Measurements from ENCODE around the gene MPPED1.

Gene MPPED1

DNA sequence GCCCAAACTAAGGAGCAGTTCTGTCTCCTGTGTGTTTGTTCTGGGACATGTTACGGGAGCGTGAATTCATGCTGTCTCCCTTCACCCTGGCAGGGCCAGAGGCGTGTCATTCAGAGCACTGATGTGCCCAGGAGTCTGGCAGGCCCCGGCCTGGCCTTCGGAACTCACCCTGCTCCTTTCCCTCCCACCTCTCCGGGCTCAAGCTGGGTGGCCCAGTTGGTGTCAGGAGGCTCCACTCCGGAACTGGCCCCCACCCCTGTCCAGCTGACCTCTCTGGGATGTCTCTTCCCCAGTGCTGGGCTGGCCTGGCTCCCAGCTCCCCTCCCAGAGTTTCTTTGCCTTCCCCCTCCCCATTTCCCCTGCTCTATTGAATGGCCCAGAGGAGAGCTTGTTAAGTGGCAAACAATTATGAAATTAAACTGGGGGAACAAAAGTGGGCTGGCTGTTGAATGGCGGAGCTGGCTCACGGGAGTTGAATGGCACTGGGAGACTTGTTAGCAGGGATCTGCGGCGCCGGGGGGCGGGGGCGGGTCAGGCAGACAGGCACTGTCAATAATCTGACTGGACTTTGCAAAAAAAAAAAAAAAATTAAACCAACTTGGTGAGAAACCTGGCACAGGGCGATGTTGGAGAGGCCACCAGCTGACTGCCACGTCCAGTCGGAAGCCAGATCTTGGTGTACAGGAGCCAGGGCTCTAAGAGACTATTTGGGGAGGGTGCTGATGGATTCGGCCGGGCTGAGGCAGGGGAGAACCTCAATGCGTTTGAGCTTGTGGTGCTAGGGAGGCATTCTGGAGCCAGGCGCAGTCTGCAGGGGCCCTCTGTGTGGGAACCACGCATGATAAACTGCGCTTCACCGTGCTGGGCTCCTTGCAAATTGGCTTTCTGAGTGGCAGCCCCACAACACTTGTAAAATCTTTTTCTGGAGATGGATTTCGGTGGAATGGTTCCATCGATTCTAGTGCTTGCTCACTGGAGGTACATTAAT, 1.3 kb downstream of the MPPED1 start:
- DNase-seq, result no peak

DNA sequence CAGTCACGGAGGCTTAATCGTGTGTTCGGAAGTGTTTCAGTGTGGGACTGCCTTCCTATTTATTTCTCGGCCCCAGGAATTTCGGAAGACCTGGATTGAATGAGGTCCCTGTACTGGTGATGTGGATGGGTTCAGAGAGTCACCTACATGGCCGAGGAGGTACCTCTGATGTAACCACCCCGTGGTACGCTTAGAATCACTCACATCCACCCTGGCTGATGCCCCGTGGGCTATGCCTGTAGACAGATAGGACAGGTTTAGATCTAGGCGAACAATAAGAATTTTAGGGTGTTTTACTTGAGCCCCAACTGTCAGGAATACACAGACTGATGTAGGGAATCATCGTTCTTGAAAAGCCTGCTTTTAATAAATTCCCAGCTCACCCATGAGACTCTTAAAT, 2.0 kb downstream of the MPPED1 start:
- no peak for DNase-seq

DNA sequence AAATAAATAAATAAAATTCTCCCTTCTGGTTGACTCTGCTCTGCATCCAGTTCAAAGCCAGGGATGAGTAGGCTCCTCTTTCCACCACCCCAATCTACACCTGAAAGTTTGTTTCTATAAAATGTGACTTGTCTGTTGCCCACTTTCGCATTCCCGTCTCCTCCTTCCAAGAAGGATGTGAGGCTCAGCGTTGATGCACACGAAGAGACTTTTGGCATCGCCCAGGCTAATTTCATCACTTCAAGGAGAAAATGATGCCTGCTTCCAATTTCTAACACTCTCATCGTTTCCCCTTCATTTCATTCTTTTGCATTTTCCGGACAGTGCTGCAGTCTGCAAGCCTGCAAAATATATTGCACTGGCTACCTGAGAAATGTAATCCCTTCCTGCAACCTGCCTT, 3.9 kb downstream of the MPPED1 start:
- no peak for DNase-seq

DNA sequence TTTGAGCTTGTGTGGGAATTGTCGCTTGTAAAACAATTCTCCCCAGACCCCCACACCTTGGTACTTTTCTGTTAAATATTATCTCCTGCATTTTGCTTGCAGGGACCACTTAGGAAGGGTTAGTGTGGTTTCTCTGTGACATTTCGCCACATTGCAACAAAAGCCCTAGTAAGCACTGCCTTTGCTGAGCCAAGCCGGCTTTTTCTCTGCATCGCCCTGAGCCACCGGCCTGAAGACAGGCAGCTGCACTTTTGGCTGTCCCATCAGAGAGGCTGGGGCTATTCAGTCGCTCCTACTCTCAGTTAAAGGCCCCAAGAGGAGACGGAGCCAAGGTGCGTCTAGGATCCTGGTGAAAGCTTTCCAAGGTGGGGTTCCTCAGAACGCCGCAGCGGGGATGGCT, 5.7 kb downstream of the MPPED1 start:
- DNase-seq, result no peak

DNA sequence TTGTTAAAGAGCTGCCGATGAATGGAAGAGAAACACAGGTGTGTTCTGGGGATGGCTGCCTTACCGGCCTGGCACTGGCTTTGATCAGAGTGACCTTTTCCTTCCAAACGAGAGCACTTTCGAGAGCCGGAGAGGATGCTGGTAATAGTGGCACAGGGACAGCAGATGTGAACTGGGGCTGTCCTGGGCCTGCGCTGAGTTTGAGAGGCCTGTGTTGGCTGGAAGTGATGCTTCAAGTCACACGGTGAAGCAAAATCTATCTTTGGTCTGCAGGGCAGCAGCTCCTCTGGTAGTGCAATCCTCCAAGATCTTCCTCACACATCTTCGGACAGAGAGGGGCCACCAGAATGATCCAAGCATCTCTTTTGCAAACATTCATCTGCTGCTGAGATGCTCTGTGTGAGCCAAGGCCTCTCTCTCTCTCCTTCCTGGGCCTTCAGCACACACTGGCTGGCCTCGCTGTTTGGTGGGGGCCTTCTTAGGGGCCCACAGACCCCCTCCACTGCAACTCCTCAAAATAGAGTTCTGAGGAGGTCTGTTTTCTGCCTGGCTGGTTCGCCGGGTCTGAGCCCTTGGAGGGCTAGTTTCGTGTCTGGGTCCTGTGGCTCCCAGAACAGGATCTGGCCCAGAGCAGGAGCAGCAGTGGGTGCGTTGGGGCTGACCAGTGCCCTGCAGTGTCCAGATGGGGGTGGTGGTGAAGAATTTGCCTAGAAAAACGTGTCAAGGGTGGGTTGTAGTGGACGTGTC, 6.4 kb downstream of the MPPED1 start:
- DNase-seq, result no peak

DNA sequence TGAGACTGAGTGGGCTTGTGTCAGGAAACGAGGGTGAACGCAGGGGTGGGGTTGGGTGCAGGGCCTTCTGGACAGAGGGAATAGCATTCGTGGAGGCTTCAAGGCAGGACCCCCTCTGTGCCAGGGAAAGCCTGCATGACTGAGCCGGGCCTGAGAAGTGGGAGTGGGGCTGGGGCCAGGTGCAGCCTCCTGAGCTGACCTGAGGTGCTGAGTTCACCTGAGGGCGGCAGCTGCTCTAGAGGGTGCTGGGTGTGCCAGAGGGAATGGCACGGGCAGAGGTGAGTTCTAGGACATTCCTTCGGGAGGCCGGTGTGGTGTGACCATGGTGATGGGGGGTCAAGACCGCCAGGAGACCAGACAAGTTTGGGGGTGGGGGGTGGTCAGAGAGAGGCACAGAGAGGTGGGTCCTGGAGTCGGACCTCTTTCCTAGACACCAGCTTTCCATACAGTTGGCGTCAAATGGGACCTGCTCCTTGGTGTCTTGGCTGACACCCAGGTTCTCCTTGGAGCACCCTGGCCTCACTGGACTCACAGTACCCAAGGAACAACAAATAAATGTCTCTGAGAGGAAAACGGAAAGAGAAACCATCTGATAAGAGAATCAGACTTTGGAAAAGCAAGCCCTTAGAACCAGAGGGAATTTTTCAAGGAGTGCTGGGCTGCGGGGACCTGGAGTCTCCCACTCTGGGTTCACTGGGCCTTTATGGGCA, 7.7 kb downstream of the MPPED1 start:
- DNase-seq, result no peak

DNA sequence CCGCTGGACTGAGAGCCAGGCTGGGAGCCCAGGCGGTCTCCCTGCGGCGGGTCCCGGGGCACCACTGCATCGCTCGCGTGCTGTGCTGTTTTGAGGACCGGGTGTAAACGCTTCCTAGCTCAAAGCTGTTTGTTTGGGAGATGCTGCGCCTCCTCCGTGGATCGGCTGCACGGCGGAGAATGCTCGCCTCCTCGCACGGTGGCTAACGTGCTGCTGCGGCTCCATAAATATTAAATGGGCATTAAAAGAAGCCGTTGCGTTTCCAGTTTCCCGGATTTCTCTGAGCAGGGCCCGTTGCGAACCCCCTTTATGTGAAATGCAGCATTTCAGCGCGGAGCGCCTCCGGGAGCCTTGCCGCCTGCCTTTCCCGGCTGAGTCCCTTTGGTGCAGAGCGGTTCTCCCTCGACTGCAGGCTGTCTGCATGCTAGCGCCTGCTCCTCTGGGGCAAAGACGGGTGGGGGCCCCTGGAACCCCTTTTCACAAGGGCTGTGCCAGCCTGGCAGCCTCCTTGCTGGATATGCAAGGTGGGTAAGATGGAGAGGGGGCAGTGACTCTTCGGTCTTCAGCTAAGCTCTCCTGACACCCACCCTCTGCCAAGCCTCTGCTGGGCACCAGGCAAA, 9.3 kb downstream of the MPPED1 start:
- DNase-seq, result no peak

DNA sequence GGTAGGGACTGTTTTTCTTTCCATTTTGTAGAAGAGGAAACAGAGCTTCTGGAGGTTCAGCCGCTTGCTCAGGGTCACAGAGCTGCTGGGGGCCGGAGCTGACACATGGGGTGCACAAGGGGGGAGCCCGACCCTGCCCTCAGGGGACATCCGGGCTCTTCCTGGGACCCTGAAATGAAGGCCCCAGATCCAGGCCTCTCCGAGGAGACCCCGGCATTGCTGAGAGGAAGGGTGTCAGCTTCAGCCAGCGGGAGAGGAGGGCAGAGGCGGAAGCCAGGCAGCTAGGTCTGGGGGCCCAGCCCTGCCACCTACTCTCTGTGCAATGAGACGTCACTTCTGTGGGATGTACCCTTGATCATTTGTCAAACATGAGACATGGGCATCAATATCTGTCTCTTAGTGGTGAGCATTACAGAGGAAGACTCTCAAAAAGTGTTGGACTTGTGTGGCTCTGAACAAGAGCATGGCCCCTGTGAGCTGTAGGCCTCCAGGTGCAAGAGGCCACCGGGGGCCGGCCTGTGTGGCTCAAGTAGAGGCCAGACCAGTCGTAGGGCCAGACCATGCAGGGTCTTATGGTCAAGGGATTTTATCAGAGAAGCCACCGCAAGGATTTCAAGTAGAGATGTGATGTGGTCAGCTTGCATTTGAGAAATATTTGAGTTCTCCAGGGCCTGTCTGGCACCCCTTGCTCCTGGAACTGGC, 10.3 kb downstream of the MPPED1 start:
- DNase-seq, result no peak

DNA sequence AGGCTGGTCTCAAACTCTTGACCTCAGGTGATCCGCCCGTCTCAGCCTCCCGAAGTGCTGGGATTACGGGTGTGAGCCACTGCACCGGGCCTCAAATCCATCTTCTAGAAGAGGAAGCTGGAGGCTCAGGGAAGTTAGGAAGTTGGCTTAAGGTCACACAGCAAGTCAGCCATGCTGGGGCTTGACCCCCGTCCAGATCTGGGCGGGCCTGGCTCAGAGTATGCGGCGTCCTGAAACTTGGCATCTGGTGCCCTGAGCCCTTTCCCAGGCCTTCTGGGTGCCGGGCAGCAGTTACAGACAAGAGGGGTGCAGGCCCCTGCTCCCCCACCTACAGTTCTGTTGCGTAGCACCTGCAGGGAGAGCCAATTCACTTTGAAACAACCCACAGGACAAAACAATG, 11.2 kb downstream of the MPPED1 start:
- DNase-seq, result no peak

DNA sequence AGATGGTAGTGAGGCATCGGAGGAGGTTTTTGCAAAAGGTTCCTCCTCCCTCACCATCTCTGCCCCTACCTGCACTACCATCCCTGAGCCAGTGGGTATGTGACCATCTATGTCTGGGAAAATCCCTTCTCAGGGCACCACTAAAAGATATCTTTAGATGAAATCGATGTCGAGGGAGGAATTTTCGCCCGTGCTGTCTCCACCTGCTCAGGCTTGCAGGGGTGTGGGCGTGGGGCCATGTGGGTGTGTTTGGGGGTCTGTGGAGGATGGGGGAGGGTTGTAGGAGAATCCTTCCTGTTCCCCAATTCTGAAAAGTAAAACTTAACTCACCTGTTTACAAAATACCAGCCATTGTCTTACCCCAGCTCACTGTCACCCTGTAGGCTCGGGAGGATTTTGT, 12.4 kb downstream of the MPPED1 start:
- DNase-seq, result no peak

DNA sequence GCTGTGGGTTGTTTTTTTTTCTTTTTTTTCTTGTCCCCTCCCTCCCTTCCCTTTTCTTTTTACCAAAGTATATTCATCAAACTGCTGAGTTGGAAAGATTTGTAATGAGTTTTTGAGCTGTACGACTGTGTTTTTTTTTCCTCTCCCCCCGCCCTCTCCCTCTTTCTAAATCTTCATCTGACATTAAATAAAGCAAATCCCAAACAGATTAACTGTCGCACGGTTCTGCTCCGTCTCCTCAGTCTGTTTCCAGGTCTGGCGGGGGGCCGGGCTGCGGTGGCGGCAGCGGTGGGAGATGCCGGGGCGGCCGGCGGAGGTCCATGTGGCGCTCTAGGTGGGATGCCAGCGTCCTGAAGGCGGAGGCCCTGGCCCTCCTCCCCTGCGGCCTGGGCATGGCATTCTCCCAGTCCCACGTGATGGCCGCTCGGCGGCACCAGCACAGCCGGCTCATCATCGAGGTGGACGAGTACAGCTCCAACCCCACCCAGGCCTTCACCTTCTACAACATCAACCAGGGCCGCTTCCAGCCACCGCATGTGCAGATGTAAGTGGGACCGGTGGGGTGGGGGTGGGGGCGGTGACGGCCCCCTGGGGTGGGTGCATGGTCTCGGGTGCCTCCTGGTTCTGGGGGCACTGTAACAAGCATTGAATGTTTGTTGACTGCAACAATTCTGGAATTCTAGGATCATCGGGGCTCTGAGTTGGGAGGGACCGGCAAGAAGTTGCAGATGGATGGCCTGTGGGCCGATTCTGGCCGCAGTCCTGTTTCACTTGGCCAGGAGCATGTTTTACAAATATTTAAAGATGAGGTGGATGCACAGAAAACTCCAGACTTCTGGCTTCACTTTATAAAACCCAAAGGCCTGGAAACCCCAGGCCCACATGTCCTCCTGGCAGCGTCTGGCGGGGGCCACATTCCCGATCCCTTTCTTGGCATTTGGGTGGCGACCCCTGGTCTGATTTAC, 13.1 kb downstream of the MPPED1 start:
- no peak for DNase-seq

DNA sequence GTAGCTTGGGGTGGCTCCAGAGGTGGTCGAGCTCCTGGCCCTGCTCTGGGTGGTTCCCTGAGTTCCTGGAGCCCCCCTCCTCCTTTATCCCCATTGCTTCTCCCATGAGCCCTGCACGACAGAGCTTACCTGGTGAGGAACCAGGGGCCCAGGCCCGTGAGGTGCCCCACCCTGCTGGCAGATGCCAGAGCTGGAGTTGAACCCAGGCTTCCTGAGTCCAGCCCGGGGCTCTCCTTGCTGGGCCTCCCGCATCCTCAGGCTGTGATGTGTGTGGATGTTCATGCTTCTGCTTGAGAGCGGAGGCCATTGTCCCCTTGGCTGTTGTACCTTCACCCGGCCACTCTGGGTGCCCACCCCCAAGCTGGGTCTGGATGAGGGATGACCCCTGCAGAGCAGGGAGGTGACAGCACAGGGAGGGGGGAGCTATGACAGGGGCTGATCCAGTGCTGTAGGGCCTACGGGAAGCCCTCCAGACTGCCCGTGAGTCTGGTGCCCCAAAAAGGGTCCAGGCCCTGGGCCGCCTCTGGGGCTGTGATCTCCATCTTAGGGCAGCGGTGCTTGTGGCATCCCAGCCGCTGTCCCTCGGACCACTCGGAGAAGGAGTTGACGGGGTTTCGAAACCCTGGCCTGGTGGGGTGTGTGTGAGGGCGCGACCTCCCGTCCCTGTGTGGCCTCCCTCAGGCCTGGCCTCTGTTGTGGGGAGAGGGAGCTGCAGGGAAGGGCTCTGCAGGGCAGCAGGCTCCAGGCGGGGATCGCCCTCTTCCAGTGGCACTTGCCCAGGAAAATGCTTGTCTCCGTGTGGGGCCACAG, 14.4 kb downstream of the MPPED1 start:
- DNase-seq, result no peak

DNA sequence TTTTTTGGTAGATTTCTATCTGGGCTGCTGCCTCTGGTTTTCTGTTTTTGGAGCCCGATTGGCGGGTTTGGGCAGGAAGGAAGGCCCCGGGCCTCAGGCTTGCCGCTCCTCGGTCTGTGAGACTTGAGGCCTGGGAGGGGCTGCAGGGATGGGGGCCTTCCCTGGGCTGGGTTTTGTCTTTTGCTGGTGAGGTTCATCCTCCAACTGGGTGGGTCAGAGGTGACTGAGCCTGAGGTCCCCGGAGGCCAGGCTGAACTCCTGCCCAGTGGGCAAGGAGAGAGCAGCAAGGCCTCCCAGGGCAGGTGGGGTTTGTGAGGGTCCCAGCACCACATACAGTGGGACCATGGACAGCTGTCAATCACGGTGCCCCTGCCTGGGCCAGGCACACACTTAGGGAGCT, 15.0 kb downstream of the MPPED1 start:
- no peak for DNase-seq

DNA sequence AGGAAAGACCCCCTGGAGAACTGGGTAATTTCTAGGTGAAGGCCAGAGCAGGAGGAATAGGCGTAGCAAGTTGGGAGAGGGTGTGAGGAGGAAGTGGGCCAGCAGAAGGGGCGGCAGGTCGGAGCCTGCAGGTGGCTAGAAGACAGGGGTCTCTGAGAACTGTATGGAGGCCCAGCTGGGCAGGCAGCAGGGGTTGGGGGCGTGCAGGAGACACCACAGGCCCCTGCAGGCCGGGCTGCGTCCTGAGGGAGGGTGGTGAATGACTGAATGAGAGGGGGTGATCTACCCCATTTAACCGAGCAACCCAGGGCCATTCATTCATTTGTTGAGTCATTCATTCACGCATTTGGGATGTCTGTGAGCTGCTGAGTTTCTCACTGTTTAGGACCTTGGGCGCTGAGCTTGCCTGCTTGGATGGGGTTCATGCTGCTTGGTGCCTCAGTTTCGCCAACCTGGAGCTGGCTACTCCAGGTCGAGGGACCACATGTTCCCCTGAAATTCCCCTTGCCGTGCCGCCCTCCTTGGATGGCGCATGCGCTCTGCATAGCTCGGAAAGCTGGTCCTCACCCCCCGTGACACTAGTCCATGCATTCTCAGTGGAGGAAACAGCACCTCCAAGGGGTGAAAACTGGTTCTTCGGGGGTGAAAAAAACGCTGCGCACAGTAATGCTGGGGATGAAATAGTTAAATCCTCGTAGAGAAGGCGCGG, 15.6 kb downstream of the MPPED1 start:
- DNase-seq, result no peak

DNA sequence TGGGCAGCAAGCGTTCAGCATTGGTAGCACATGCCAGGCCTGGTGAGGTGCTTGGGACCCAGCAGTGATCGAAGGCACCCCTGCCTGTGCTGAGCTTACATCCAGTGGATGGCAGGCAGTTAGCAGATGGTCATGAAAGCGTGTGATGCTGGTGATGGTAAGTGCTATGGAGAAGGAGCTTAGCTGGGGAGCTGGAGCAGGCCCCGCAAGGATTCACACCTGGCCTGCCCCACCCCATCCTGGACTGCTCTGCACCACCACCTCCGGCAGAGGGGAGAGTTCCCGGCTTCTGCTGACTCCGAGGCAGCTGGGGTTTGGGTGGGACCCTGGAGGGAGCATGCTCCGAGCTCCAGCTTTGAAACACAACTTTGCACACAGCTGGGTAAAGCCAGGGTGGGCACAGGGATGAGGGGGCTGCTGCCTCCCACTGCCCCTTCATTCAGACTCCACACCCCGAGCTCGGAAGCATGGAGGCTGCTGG, 16.2 kb downstream of the MPPED1 start:
- no peak for DNase-seq

DNA sequence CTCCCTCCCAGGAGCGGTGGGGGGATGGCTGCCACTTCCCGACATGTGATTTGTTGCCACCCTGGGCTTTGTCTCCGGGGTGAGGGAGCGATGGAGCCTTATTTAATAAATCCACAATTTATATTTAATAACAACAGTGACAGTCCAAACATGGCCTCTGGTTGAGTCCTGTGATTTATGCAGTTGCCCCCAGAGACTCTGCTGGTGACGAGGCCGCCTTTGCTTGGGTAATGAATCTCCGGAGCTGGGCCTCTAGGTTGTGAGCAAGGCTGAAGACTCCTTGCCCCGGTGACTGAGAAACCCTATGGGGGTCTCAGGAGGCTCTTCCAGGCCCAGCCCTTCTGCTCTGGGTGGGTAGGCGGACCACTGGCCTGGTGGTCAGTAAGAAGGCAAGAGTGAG, 16.7 kb downstream of the MPPED1 start:
- DNase-seq, result no peak

DNA sequence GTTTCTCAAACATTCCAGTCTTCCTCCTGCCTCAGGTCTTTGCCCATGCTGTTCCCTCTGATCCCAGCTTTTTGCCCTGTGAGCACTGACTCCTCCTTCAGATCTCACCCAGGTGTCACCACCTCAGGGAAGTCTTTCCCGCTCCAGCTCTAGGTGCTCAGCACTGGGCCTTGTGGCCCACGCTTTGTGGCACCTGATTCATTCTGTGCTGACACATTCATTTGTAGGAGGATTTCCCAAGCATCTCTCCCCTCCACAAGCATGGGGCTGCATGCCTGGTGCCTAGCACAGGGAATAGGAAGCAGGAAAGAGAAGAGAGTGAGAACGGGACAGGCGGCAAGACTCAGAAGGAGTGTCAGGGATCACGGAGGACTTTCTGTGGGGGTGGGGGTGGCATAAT, 17.6 kb downstream of the MPPED1 start:
- no peak for DNase-seq

DNA sequence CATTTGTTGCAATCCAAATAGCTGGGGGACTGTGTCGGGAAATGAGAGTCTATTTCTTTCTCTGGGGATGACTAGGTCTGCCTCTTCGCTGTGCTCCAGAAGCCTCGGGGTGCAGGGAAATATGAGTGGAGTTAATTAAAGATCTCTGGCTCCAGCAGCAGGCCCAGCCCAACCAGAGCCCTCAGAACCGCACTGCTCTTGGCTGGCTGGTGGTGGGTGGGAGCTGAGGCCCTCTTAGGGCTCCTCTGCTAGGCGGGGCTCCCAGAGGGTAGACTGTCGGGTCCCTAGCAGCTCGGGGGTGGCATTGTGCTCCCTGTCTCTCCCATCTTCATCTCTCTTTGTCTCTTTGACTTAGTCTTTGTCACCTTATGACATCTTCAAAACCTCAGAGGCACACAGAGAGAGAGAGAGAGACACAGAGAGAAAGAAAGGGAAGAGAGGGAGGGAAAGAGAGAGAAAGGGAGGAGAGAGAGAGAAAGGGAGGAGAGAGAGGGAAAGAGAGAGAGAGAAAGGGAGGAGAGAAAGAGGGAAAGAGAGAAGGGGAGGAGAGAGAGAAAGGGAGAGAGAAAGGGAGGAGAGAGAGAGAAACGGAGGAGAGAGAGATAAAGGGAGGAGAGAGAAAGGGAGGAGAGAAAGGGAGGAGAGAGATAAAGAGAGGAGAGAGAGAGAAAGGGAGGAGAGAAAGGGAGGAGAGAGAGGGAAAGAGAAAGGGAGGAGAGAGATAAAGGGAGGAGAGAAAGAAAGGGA, 20.2 kb downstream of the MPPED1 start:
- no peak for DNase-seq
